NCI-H187 (cell line): ENCODE results near the gene DNAI7.

ENCODE experiments used
- DNase-seq, 2 experiments: peaks; one replicate each; lab custom pipeline; 2025; lab: John Stamatoyannopoulos, UW

The DNAI7 gene

DNA sequence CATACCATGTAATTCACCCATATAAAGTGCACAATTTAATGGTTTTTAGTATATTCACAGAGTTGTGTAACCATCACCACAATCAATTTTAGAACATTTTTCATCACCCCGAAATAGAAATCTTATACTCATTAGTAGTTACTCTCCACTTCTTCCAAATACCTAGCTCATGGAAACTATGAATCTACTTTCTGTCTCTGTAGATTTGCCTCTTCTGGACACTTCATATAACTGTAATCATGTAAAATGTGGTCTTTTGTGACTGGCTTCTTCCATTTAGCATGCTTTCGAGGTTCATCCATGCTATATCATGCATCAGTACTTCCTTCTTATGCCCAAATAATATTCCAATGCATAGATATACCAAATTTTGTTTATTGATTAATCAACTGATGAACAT is 10.8 kb downstream of the DNAI7 start:
- DNase-seq, result no peak

DNA sequence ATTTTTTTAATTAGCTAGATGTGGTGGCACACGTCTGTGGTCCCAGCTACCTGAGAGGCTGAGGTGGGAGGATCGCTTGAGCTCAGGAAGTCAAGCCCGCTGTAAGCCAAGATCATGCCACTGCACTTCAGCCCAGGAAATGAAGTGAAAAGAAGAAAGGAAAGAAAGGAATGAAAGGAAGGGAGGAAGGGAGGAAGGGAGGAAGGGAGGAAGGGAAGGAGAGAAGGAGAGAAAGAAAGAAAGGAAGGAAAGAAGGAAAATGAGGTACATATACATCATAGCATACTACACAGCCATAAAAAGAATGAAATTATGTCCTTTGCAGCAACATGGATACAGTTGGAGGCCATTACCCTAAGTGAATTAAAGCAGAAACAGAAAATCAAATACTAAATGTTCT is 12.2 kb downstream of the DNAI7 start:
- DNase-seq, result no peak

DNA sequence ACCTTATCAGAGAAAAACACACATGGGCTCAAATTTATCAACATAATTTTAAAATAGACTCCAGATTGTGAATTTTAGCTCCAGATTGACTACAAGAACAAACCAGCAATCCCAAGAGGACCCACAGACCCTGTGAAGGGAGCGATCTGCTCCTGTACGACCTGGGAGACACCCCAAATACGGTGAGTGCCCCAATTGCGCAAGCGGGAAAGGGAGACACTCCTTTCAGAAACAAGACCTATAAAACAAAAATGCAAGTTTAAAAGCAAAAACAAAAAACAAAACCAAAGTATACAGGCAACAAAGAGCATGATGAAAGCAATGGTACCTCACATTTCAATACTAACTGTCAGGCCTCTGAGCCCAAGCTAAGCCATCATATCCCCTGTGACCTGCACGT is 32.1 kb downstream of the DNAI7 start:
- DNase-seq, result no peak

DNA sequence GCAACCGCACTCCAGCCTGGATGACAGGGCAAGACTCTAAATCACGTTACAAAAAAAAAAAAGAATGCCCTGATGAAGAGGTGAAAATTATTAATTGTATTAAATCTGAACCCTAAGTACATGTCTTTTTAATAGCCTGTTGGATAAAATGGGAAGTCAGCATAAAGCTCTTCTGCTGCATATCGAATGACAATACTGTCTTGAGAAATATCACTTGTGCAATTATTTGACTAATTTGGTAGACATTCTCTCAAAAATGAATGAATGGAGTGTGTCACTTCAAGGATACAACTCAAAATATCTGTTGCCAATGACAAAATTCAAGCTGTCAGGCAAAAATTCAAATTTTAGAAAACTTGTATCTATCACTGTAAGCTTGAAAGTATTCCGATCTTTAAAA is 38.9 kb downstream of the DNAI7 start:
- no peak for DNase-seq

DNA sequence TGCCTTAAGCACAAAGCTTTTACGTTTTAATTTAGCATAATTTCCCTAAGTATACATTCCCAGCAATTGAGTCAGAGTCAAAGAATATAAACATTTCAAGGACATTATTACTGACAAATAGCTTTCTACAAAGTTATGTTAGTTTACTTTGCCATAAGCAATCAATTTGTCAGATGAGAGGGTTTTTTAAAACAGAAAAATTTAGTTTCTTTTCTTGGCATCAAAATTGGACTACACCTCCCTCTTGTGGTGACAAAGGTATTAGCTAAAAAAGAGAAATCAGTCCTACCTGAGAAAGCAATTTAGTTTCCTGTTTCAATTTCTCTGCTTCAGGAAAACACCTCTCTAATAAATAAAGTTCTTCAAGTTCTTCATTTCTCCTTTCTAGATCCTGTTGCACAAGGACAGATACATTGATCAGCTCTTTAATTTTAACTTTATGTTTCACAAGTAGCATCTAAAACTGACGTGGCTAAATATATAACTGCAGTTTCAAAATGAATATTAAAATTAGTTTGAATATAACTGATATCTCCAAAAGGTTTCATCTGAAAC is 39.9 kb downstream of the DNAI7 start:
- no peak for DNase-seq

DNA sequence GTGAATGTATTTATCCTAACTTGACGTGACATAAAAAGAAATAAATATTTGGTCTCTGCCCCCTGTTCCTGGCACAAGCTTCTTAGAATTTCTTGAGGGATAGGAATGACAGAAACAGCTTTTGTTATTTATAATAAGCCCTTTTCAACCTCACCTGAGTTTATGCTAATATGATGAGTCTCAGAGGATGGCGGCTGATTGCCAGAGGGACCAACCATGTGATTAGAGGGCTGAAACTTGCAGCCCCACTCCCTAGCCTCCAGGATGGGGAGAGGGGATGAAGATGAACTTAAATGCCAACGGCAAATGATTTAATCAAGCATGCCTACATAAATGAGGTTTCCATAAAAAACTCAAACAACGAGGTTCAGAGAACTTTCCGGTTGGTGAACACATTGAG is 42.9 kb downstream of the DNAI7 start:
- DNase-seq, result no peak

DNA sequence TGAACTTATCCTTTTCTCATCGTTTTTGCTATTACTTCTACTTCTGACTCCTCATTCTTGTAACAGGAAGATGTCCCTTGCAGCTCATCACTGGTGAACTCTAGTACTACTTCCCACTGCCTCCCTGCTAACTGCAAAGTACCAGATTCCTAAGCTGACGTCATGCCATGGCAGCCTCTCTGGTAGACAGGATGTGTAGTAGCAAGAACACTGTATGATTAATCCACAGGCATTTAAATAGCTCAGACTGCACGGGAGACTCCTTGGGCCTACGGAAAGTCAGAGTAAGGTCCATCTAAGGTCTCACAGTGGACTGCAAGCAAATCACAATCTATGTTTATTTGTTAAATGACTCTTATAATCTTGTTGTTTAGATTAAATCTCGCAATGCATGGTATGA is 43.5 kb downstream of the DNAI7 start:
- no peak for DNase-seq

DNA sequence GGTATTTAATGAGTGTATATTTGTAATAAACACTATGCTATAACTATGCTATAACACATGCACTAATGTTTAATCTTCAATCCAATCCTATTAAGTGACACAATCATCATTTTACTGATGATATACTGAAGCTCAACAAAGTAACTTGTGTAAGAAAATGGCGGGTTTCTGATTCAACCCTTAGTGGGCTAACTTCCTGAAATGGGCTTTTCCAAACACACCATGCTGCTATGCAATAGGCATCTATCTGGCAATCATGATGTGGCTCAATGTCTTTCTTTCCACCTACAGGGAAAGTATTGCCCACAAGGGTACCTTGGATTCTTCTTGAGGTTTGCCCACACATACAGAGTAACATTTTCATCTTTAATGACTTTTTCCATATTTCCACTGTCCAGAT is 48.3 kb downstream of the DNAI7 start:
- no peak for DNase-seq

DNA sequence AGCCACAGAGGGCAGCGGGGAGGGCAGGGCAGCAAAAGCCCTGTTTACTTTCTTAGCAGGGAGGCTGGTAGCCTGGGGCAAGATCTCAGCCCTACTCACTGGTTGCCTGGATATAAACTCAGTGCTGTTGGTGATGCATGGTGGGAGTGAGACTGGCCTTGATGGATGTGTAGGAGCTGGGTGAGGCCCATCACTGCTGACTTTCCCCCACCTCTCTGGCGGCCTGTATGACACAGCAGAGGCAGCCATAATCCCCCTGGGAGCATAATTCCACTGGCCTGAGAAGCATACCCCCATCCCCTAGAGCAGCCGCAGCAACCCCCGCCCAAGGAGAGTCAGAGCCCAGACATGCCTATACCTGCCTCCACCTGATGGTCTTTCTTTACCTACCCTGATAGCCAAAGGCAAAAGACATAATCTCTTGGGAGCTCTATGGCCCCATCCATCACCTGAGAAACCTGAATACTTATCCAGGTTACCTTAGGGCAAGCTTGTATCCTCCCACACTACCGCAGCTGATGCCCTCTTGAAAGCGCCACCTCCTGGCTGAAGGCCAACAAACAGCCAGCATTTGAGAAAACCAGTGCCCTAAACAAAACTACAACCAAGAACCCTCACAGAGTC is 59.3 kb downstream of the DNAI7 start:
- DNase-seq, result peak; percentile 33 to 48

DNA sequence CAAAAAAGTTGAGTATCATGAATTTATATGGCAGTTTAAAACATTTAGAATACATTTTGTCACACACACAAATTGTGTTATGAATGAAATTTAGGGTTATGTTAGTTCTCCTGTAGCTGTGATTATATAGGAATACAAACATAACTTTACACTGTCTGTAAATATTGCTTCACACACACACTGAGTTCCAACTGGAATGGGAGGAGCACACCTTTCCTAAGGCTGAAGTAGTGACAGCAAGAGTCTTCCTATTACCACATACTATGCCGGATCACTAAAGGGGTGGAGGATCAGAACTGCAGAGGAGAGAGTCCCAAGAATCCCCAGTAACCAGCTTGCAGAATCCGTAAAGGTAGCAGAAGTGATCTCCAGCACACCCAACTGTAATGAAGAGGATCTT is 63.7 kb downstream of the DNAI7 start:
- no peak for DNase-seq

DNA sequence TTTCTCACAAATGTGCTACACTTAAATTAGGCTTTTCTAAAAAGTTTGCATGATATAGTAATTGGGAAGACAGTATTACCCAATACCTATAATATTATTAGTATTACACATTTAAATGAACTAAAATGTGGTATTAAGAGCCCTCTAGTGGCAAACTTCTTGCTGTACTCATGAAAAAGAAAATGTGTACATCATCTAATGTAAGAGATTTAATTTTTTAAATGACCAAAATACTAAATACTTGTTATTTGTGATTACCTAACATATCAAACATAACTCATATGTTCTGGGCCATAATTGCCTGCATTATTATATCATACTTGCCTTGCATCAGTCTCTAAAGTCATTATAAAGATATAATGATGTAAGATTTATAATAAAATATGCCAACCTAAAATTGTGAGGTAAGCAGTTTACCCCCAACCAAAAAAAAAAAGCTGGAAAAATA is 64.2 kb downstream of the DNAI7 start:
- no peak for DNase-seq

DNA sequence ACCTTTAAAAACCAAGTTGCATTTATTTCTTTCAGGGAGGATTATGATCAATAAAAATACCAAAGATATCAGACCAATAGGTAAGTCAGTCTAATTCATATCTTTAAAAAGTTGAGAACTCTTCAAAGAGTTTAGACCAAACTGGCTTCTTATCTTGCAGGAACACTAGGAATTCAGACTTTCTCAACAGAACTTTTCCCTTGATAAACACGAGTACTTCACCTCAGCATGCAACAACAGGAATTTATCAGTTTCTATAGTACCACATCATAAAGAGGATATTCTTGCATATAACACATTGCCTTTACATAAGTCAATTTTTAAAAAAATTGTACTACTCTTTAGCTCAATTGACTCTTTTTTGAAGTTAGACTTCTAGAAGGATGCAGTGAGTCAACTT is 68.2 kb downstream of the DNAI7 start:
- DNase-seq, result no peak

DNA sequence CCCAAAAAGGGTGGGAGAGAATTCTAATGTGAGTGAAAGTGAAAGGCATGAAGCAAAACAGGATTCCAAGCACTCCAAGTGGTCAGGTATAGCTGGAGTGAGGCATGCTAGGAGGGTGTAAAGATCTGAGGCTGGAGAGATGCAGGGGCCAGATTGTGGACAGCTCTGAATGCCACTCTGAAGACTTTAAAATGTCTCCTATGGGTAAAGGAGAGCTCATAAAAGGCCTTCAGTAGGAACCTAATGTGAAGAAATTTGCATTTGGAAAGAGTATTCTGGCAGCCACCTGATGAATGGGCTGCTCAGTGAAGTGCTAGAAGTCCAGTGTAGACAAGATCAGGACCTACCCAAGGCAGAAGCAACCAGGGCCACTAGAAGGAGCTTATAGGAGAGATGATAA is 68.9 kb downstream of the DNAI7 start:
- no peak for DNase-seq

DNA sequence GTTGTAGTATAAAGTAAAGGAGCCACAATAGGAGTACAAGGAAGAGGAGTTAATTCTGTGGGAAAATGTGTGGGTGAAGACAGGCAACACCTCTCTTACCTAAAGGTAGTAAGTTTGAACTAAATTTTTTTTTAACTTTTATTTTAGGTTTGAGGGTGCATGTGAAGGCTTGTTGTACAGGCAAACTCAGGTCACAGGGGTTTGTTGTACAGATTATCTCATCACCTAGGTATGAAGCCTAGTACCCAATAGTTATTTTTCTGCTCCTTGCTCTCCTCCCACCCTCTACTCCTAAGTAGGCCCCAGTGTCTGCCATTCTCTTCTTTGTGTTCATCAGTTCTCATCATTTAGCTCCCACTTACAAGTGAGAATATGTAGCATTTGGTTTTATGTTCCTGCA is 70.5 kb downstream of the DNAI7 start:
- no peak for DNase-seq

DNA sequence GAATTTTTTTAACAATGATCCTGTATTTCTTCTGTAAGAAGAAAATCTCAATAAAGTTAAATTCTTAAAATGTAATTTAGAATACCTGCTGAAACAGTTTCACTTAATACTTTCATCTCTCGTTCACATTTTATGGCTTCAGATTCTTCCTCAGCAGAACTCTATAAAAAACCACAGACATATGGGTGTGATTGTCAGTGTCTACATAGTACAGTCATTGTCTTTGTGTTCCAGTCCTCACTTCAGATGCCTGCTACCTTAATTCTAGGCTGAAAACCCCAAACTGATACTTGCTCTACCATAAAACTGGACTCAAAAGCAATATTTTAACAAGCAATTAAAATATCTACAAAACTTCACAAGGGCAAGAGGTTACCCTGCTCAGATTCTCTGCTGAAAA is 71.8 kb downstream of the DNAI7 start:
- no peak for DNase-seq

DNA sequence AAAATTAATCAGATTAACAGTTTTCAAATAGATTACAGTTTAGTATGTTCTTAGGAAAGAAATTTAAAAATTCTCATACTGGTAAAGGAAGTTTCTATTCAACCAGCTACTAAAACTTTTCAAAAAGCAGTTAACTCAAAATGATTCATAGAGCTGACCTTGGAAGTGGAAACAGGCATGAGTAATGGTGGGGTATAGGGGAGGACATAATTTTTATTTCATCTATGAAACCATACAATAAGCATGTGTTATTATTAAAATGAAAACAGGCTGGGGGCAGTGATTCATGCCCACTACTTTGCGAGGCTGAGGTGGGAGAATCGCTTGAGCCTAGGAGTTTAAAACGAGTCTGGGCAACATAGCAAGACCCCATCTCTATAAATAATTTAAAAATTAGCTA is 73.0 kb downstream of the DNAI7 start:
- DNase-seq, result no peak

DNA sequence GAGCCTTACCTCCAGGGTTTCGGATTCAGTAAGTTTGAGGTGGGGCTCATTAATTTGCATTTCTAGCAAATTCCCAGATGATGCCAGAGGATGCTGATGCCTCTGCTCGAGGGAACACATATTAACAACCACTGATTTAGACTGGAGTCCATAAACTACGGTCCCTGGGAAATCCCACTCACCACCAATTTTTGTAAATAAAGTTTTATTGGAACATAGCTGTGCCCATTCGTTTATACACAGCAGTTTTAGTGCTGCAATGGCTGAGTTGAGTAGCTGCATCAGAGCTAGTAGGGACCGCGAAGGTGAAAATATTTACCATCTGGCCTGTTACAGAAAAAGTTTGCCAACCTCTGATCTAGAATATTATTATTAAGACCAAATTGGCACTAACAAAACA is 73.8 kb downstream of the DNAI7 start:
- DNase-seq, result no peak

DNA sequence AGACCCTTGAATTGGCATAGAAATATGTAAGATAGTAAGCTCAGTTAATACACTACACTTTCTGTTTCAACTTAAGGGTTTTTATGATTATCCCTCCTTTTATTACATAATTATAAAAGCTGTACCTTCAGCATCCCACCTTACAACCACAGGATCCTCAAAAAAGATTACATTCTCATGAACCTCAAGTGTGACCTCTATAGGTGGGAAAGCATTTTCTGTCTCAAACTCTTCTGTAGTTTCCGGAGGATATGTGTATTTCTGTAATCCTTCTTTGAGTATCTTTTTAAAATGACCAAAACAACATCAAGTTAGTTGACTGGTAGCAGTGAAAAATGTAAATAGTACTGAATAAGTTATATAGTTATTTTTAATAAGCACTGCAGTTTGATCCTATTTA is 75.9 kb downstream of the DNAI7 start:
- DNase-seq, result no peak

DNA sequence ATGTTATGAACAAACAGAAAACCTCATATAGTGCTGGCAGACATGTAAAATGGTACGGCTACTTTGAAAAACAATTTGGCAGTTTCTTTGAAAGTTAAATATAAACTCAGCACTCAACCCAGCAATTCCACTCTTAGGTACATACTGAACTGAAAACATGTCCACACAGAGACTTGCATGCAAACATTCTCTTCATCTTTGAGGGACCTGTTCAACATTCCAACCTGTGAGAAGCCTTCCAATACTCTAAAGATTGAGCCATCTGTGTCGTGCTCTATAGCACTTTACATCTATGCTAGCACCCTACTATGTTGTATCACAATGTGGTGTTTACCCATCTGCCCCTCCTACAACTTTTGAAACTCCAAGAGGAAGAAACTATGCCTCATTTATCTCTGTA is 79.3 kb downstream of the DNAI7 start:
- no peak for DNase-seq

DNA sequence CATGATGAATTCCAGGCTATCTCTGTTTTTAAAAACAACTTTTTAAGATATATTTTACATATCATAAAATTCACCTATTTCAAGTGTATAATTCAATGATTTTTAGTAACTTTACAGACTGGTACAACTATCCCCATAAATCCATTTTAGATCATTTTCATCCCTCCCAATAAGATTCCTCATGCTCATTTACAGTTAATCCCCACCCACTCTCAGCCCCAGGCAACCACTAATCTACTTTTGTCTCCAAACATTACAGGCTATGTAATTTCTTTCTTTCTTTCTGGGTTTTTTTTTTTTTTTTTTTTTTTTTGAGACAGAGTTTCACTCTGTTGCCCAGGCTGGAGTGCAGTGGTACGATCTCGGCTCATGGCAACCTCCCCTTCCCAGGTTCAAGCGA is 81.3 kb downstream of the DNAI7 start:
- DNase-seq, result no peak

DNA sequence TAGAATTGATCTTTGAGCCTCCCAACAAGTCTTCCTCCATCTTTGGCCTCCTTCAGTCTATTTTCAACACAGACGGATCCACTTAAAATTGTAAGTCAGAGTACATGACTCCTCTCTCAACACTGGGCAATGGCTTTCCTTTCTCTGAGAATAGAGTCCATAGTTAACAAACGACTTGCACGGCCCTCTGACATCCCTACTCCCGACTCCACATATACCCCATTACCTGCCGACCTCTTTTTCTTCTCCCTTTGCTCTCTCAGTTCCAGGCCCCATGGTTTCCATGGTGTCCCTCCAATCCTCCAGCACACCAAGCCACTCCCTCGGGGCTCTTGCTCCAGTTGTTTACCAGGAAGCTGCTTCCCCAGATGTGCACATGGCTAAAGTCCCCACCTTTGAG is 84.7 kb downstream of the DNAI7 start:
- DNase-seq, result no peak

DNA sequence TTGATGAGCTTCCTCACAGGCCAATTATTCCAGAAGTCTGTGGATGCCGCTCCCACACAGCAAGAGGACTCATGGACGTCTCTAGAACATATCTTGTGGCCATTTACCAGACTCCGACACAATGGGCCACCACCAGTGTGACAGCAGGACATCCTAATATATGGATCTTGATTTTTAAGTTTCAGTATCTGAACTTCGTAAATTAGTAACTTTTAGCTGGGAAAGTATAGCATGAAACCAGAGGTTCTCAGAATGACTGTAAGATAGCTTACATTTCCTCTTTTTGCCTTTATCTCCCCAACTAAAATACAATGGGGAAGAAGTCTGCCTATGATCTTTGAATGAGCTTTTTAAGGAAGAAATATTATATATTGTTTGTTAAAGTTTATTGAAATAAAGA is 87.0 kb downstream of the DNAI7 start:
- DNase-seq, result no peak

DNA sequence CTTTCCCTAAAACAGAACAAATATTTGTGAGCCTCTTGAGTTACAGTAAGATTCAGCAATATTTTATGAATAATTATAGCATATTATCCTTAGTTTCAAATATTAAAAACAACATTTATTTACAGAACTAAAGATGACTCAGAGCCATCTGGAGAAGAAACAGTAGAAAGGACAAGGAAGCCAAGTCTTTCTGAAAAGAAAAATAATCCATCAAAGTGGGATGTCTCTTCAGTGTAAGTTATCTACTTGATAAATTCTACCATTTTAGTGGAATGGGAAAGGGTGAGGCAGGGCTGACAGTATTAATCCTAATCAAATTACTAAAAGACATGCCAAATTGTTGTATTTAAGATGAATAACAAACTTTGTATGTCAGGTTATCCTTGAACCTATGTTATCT is 88.1 kb downstream of the DNAI7 start:
- DNase-seq, result no peak

DNA sequence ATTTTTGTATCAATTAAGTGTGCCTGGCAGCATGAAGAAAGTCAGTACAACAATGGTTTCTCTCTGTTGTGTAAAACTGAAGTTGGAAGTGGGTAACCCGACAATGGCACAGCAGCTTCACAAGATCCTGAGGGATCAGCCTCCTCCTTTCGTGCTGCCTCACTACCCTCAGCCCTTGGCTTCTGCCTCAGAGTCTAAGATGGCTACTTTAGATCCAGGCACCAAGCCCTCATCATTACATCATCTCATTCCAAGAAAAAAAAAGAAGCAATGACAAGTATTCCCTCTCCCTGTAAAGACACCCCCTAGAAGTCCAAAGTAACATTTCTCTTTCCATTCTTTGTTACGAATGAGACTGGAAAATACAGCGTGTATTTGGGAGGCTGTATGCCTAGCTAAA is 92.6 kb downstream of the DNAI7 start:
- no peak for DNase-seq

DNA sequence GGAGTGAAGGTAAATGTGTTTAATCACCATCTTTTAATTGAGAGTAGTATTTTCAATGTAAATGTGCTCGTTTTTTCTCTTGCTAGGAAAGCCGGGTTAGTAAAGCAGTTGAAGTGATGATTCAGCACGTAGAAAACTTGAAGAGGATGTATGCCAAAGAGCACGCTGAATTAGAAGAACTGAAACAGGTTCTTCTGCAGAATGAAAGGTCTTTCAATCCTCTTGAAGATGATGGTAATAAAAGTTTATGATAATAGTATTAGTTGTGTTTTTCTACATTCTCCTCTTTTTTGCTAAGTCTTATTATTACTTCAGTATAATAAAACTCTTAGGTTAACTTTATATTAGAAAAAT is 93.9 kb downstream of the DNAI7 start:
- DNase-seq, result no peak
